GM12878 (cell line): Measurements from ENCODE around the gene GNAQ. TPM values are rescaled to one million over a fixed set of nuclear protein-coding genes. Genes with fewer than 3 reads are reported as not detected.

Experiments
- ATAC-seq: fragments of 200-7000 bp; cut with Tn5 transposase; 3 replicates; pipeline ENCODE4 v1.9.1; 2020; ENCODE audit warnings: mild to moderate bottlenecking, moderate library complexity
- BruUV-seq: library from RNA; stranded (reverse); fragments of 400-500 nt; replicated peaks from 2 replicates; lab custom pipeline; 2021; lab: Mats Ljungman, UMichigan
- CTCF ChIA-PET: fragments of 300-600 bp; sonication (Branson Sonifier 250); formaldehyde crosslinking; extraction: SDS; loops from one replicate; lab custom pipeline; 2021; ENCODE audit warnings: inconsistent platforms; lab: Yijun Ruan, JAX
- POLR2A ChIA-PET: fragments of 350-600 bp; formaldehyde crosslinking; extraction: SDS; loops from one replicate; lab custom pipeline; 2021; ENCODE audit warnings: inconsistent platforms; lab: Charles Lee
- RAD21 ChIA-PET: fragments of 300-600 bp; sonication (Branson Sonifier 250); formaldehyde crosslinking; loops from one replicate; lab custom pipeline; 2023; ENCODE audit warnings: antibody characterized with exemption; ENCODE audit not compliant: unreplicated experiment; lab: Charles Lee
- SMC1A ChIA-PET: fragments of 300-600 bp; sonication (Branson Sonifier 250); formaldehyde crosslinking; loops from one replicate; lab custom pipeline; 2023; ENCODE audit not compliant: unreplicated experiment, uncharacterized antibody; lab: Charles Lee
- DNase-seq: peaks from one replicate; pipeline ENCODE4 v3.0.0-alpha.2; 2011; ENCODE audit warnings: low read depth, low spot score
- FAIRE-seq: peaks from 3 replicates; lab custom pipeline; 2011; peaks lifted over from hg19 to GRCh38; lab: Jason Lieb, UNC
- H2AFZ ChIP-seq: 2 replicates; pipeline ENCODE4 v1.6.0; 2011; ENCODE audit warnings: low read depth, low read length, control low read depth; ENCODE audit not compliant: control insufficient read depth
- H3K27ac ChIP-seq: 2 replicates; pipeline ENCODE4 v1.5.1; 2011; ENCODE audit warnings: control low read depth; ENCODE audit not compliant: control insufficient read depth, insufficient read depth
- H3K27me3 ChIP-seq, 2 experiments: replicated peaks in 1 of 2; 2 replicates each; pipeline versions ENCODE4 v1.6.0 to v1.6.1; 2011; ENCODE audit warnings: low read length in 1 of 2; ENCODE audit not compliant: control insufficient read depth in 2 of 2, insufficient read depth in 2 of 2
- H3K36me3 ChIP-seq, 2 experiments: 2 replicates each; pipeline ENCODE4 v1.5.1; 2011; ENCODE audit warnings: low read length in 1 of 2; ENCODE audit not compliant: control insufficient read depth in 2 of 2, insufficient read depth in 2 of 2
- H3K4me1 ChIP-seq: 2 replicates; pipeline ENCODE4 v1.6.1; 2011; ENCODE audit warnings: mild to moderate bottlenecking, low read length, moderate library complexity, mixed read lengths; ENCODE audit not compliant: control insufficient read depth, insufficient read depth
- H3K4me2 ChIP-seq: 2 replicates; pipeline ENCODE4 v1.6.0; 2011; ENCODE audit warnings: control low read depth; ENCODE audit not compliant: control insufficient read depth, insufficient read depth
- H3K4me3 ChIP-seq: fragments of 200-600 bp; sonication (generic); 2 replicates; pipeline ENCODE4 v1.5.1; 2016
- H3K79me2 ChIP-seq: 2 replicates; pipeline ENCODE4 v1.6.0; 2011; ENCODE audit warnings: low read length; ENCODE audit not compliant: control insufficient read depth, insufficient read depth
- H3K9ac ChIP-seq: 2 replicates; pipeline ENCODE4 v1.8.0; 2011; ENCODE audit warnings: low read length, control low read depth, mixed read lengths; ENCODE audit not compliant: control insufficient read depth, insufficient read depth
- H3K9me3 ChIP-seq: replicated peaks from 3 replicates; pipeline ENCODE4 v1.5.1; 2011; ENCODE audit warnings: mild to moderate bottlenecking, low read length; ENCODE audit not compliant: control insufficient read depth, insufficient read depth
- H4K20me1 ChIP-seq: 2 replicates; pipeline ENCODE4 v1.6.0; 2011; ENCODE audit not compliant: control insufficient read depth, insufficient read depth
- BRCA1 ChIP-seq: IDR thresholded peaks from 2 replicates; pipeline ENCODE4 v1.6.1; 2011; ENCODE audit warnings: low read depth, low read length, improper control_type of control experiment
- CBX3 ChIP-seq: fragments of 200-600 bp; sonication (generic); IDR thresholded peaks from 2 replicates; pipeline ENCODE4 v1.6.1; 2016; ENCODE audit warnings: low read depth, borderline replicate concordance
- FOXM1 ChIP-seq: IDR thresholded peaks from 2 replicates; pipeline ENCODE4 v1.6.1; 2012; ENCODE audit warnings: low read depth, mild to moderate bottlenecking, inconsistent platforms, low read length, moderate library complexity
- IKZF2 ChIP-seq, 2 experiments: fragments of 450-650 bp; IDR thresholded peaks; 2 replicates each; pipeline ENCODE4 v1.6.1; 2017; ENCODE audit warnings: mild to moderate bottlenecking in 2 of 2, moderate library complexity in 2 of 2
- MXI1 ChIP-seq: fragments of 150-350 bp; IDR thresholded peaks from 2 replicates; pipeline ENCODE4 v1.6.1; 2011; ENCODE audit warnings: low read depth, mild to moderate bottlenecking, inconsistent platforms, low read length, improper control_type of control experiment
- SREBF1 ChIP-seq: IDR thresholded peaks from 2 replicates; pipeline ENCODE4 v1.6.1; 2012; ENCODE audit warnings: mild to moderate bottlenecking, low read length
- WGBS: methylation state at CpG from one replicate; pipeline ENCODE4 v1.1.6; 2016; ENCODE audit warnings: low lambda C conversion rate; ENCODE audit not compliant: insufficient replicate concordance, insufficient coverage; ENCODE audit errors: missing lambda C conversion rate; 5-methylcytosine and 5-hydroxymethylcytosine counted together
- in situ Hi-C: fragments of 300-500 bp; cut with MboI; formaldehyde crosslinking; loops from 9 replicates; pipeline ENCODE4 v1.14.3; 2018; ENCODE audit warnings: mixed read lengths
- intact Hi-C: fragments of 100-400 bp; cut with micrococcal nuclease; formaldehyde crosslinking; loops from one replicate; pipeline ENCODE4 v1.14.2; 2022; ENCODE audit not compliant: unreplicated experiment
- polyA plus RNA-seq, 11 experiments: library from polyadenylated mRNA; depleted of rRNA in 4 of 11; unstranded in 6 of 11; stranded (reverse) in 5 of 11; fragments of >200 nt; fragmentation: Nextera tagmentation in 4 of 11; fragmentation: Illumina TruSeq in 1 of 11; extraction: Ambion mirVana in 4 of 11; extraction: Trizol in 1 of 11; gene quantifications; 1 replicate in 1 of 11; 2 replicates in 10 of 11; pipeline versions ENCODE4 v1.2.1 to v1.2.3, GENCODE V29; 2011 to 2016; ENCODE audit warnings: inconsistent platforms in 2 of 11, missing spikeins in 2 of 11, low read depth in 1 of 11
- total RNA-seq, 4 experiments: library from RNA; depleted of rRNA in 3 of 4; stranded (reverse); fragments of >200 nt in 3 of 4; fragmentation: Illumina TruSeq in 1 of 4; extraction: Trizol in 1 of 4; gene quantifications; 2 replicates each; pipeline versions ENCODE4 v1.2.1 to v1.2.3, GENCODE V29; 2013 to 2021
- TF ChIP-seq, protein P1 (sequence below): IDR thresholded peaks from 2 replicates; pipeline ENCODE4 v1.6.1; 2011; ENCODE audit warnings: low read depth, mild to moderate bottlenecking, low read length, moderate library complexity, borderline replicate concordance; ENCODE audit errors: extremely low read depth

GNAQ gene
- total and polyA plus RNA-seq, 10 of the 15 experiments (the other 5 are each of a cell fraction or from before 2014, with no cell fraction given), result 0.15 to 47.2 (median 0.49) TPM

GRCh38 chr9:77959803-77960202 is 71.8 kb downstream of the GNAQ start:
- Histone ChIP-seq H3K27me3 (peaks cover 0 to 3% of the 10 kb centered on the region in 2 experiments; a peak in 1 of 4 replicates), H3K9me3 (no peaks in the 10 kb centered on the region), H3K4me3 (no peak overlapping the region), H2AFZ (no peak overlapping the region), H3K4me2 (no peak overlapping the region), H4K20me1 (no peaks in the 10 kb centered on the region), H3K4me1 (no peaks in the 10 kb centered on the region), H3K79me2 (no peaks in the 10 kb centered on the region), H3K36me3 (no peaks in the 10 kb centered on the region), H3K27ac (no peak overlapping the region), H3K9ac (no peak overlapping the region)
- ChIA-PET SMC1A (interaction anchor here (1.0 to 3.0 kb wide), 8 partner anchors 10 to 74 kb away, joined by 3 to 10 read pairs (median 6); no protein-coding TSS in a partner anchor), POLR2A (no interaction called here), RAD21 (interaction anchor here (1.0 to 2.4 kb wide), 5 partner anchors 15 to 67 kb away, joined by 3 to 13 read pairs (median 6); no protein-coding TSS in a partner anchor), CTCF (interaction anchor here (2.4 kb wide), 1 partner anchor 15 kb away, joined by 6 read pairs; no protein-coding TSS in a partner anchor)
- BruUV-seq, result no TSS peak
- FAIRE-seq (no peak), DNase-seq (no peak), ATAC-seq (no peak)
- intact Hi-C loops (no loop called here), in situ Hi-C loops (no loop called here)
- 48% methylated on average over 1 of the region's 1 CpG for WGBS
- no peak for TF ChIP-seq BRCA1
- TF ChIP-seq, protein P1, sequence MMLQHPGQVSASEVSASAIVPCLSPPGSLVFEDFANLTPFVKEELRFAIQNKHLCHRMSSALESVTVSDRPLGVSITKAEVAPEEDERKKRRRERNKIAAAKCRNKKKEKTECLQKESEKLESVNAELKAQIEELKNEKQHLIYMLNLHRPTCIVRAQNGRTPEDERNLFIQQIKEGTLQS, result no peak
- no peak for TF ChIP-seq CBX3
- TF ChIP-seq FOXM1, result no peak
- TF ChIP-seq IKZF2 (IDR thresholded peaks at IDR 0.05), result no peak
- no peak for TF ChIP-seq MXI1
- TF ChIP-seq SREBF1, result no peak
